ENCODE measurements around the gene NMRK1.

Gene NMRK1

GRCh38 chr9:75054368-75055001 lies 33.5 kb downstream of the NMRK1 start:
- no peak for DNase-seq (ENCODE audit: low spot score)

GRCh38 chr9:75053869-75054268 lies 34.1 kb downstream of the NMRK1 start:
- DNase-seq (ENCODE audit: low spot score) = no peak

GRCh38 chr9:75051285-75051684 lies 36.7 kb downstream of the NMRK1 start:
- DNase-seq (ENCODE audit: low spot score) = no peak

- no peak for DNase-seq (ENCODE audit: low spot score)
Observed at GRCh38 chr9:75047506-75047905, 40.4 kb downstream of the NMRK1 start.

- DNase-seq (ENCODE audit: low spot score) = no peak
Observed at GRCh38 chr9:75046725-75047345, 41.1 kb downstream of the NMRK1 start.

GRCh38 chr9:75041041-75041440 lies 46.9 kb downstream of the NMRK1 start:
- no peak for DNase-seq (ENCODE audit: low spot score)

- no peak for DNase-seq (ENCODE audit: low spot score)
Observed at GRCh38 chr9:75039801-75040200, 48.2 kb downstream of the NMRK1 start.

- DNase-seq (ENCODE audit: low spot score) = no peak
Observed at GRCh38 chr9:75039009-75039408, 48.9 kb downstream of the NMRK1 start.

- no peak for DNase-seq (ENCODE audit: low spot score)
Observed at GRCh38 chr9:75036793-75037192, 51.2 kb downstream of the NMRK1 start.

GRCh38 chr9:75033791-75034473 lies 54.0 kb downstream of the NMRK1 start:
- DNase-seq (ENCODE audit: low spot score) = no peak

- peak; percentile 57 for DNase-seq (ENCODE audit: low spot score)
Observed at GRCh38 chr9:75027187-75028107, 60.5 kb downstream of the NMRK1 start.

- DNase-seq (ENCODE audit: low spot score) = no peak
Observed at GRCh38 chr9:75023846-75024245, 64.1 kb downstream of the NMRK1 start.

GRCh38 chr9:75019654-75020053 lies 68.3 kb downstream of the NMRK1 start:
- no peak for DNase-seq (ENCODE audit: low spot score)

- no peak for DNase-seq (ENCODE audit: low spot score)
Observed at GRCh38 chr9:75019022-75019421, 68.9 kb downstream of the NMRK1 start.

GRCh38 chr9:75017378-75017777 lies 70.6 kb downstream of the NMRK1 start:
- DNase-seq (ENCODE audit: low spot score) = no peak

- no peak for DNase-seq (ENCODE audit: low spot score)
Observed at GRCh38 chr9:75013735-75014134, 74.2 kb downstream of the NMRK1 start.
